ENCODE measurements around the gene METTL8. TPM values are rescaled to one million over a fixed set of nuclear protein-coding genes. Genes with fewer than 3 reads are reported as not detected.

METTL8 gene
- total RNA-seq, 1 experiment from 2014 or later = 6.9 TPM

GRCh38 chr2:171346723-171347557, 86.8 kb downstream of the METTL8 start:
- DNase-seq (ENCODE audit: low spot score) = no peak

GRCh38 chr2:171345971-171346722, 87.6 kb downstream of the METTL8 start:
- peak; percentile 37 for DNase-seq (ENCODE audit: low spot score)

- DNase-seq (ENCODE audit: low spot score) = no peak
Measured at GRCh38 chr2:171344182-171344581, 89.6 kb downstream of the METTL8 start.

- DNase-seq (ENCODE audit: low spot score) = no peak
Measured at GRCh38 chr2:171342067-171342413, 91.8 kb downstream of the METTL8 start.

GRCh38 chr2:171341394-171342066, 92.3 kb downstream of the METTL8 start:
- DNase-seq (ENCODE audit: low spot score) = no peak

GRCh38 chr2:171334946-171335345, 98.8 kb downstream of the METTL8 start:
- no peak for DNase-seq (ENCODE audit: low spot score)

- no peak for DNase-seq (ENCODE audit: low spot score)
Measured at GRCh38 chr2:171334171-171334570, 99.6 kb downstream of the METTL8 start.

- DNase-seq (ENCODE audit: low spot score) = no peak
Measured at GRCh38 chr2:171330155-171330956, 103.4 kb downstream of the METTL8 start.

- no peak for DNase-seq (ENCODE audit: low spot score)
Measured at GRCh38 chr2:171327043-171327496, 106.7 kb downstream of the METTL8 start.

- DNase-seq (ENCODE audit: low spot score) = no peak
Measured at GRCh38 chr2:171325886-171326585, 107.8 kb downstream of the METTL8 start.

- no peak for DNase-seq (ENCODE audit: low spot score)
Measured at GRCh38 chr2:171323971-171324528, 109.7 kb downstream of the METTL8 start.

- DNase-seq (ENCODE audit: low spot score) = no peak
Measured at GRCh38 chr2:171322928-171323327, 110.9 kb downstream of the METTL8 start.

GRCh38 chr2:171320731-171321130, 113.1 kb downstream of the METTL8 start:
- DNase-seq (ENCODE audit: low spot score) = no peak

GRCh38 chr2:171320208-171320621, 113.6 kb downstream of the METTL8 start:
- no peak for DNase-seq (ENCODE audit: low spot score)

- no peak for DNase-seq (ENCODE audit: low spot score)
Measured at GRCh38 chr2:171319164-171319810, 114.5 kb downstream of the METTL8 start.

GRCh38 chr2:171318463-171318934, 115.3 kb downstream of the METTL8 start:
- no peak for DNase-seq (ENCODE audit: low spot score)

- DNase-seq (ENCODE audit: low spot score) = no peak
Measured at GRCh38 chr2:171317492-171318125, 116.2 kb downstream of the METTL8 start.

- DNase-seq (ENCODE audit: low spot score) = no peak
Measured at GRCh38 chr2:171316755-171317337, 116.9 kb downstream of the METTL8 start.

- DNase-seq (ENCODE audit: low spot score) = no peak
Measured at GRCh38 chr2:171316220-171316619, 117.6 kb downstream of the METTL8 start.

All from HT-29 (cell line).